Stomach (tissue), 4 donors: ENCODE measurements around the gene MOB3B.

Source experiments
- EP300 ChIP-seq: sonication (generic); formaldehyde crosslinking; IDR thresholded peaks from one replicate; pipeline ENCODE4 v1.6.1; 2017; ENCODE audit warnings: antibody characterized with exemption
- POLR2A ChIP-seq, 4 donors: fragments of 450-650 bp; IDR thresholded peaks; one replicate each; pipeline ENCODE4 v1.6.1; 2016; ENCODE audit warnings: antibody characterized with exemption in 4 of 4, control low read depth in 2 of 4, mild to moderate bottlenecking in 1 of 4, moderate library complexity in 1 of 4
- TF ChIP-seq, protein P1 (sequence below), 7 experiments: fragments of 450-650 bp in 4 of 7; fragments of 200-600 bp in 3 of 7; sonication (generic) in 3 of 7; IDR thresholded peaks; one replicate each; pipeline ENCODE4 v1.5.1; 2016 to 2019; ENCODE audit warnings: antibody characterized with exemption in 7 of 7, control low read depth in 2 of 7, mild to moderate bottlenecking in 1 of 7

DNA sequence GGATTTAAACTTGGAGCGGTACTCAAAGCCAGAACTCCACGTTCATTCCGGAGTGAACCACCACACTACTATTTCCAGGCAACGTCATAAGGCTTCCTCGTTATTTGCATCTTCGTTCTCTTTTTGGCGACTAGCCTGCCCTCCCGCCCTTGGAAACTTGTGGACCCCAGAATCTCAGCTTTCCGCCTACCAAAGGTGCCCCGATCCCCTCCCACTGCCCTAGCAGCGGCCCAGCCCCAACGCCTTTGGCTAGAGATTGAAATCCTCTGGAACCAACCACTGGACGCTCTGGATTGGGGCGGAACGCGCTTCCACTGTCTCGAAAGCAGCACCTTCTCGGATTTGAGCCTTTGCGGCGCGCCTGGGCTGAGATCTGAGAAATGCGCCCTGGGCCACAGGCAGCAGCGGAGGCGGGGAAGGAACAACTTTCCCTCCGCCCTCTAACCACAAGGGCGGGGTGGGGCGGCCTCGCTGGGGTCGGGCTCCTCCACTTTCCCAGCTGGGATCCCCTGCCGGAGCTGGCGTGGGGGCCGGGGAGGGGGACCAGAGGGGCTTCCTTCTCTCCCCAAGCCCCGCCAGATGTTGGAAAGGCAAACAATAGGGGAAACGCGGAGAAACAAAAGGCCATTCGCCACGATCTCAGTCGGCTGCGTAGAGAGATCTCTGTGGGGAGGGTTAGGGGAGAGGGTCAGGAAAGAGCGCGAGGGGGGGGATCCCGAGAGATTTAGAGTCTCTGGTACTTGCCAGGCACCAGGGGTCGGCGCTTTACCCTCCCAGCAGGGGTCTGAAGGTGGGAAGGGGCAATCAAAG is 1.3 kb downstream of the MOB3B start:
- TF ChIP-seq, protein P1, sequence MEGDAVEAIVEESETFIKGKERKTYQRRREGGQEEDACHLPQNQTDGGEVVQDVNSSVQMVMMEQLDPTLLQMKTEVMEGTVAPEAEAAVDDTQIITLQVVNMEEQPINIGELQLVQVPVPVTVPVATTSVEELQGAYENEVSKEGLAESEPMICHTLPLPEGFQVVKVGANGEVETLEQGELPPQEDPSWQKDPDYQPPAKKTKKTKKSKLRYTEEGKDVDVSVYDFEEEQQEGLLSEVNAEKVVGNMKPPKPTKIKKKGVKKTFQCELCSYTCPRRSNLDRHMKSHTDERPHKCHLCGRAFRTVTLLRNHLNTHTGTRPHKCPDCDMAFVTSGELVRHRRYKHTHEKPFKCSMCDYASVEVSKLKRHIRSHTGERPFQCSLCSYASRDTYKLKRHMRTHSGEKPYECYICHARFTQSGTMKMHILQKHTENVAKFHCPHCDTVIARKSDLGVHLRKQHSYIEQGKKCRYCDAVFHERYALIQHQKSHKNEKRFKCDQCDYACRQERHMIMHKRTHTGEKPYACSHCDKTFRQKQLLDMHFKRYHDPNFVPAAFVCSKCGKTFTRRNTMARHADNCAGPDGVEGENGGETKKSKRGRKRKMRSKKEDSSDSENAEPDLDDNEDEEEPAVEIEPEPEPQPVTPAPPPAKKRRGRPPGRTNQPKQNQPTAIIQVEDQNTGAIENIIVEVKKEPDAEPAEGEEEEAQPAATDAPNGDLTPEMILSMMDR (IDR thresholded peaks at IDR 0.05): peak in 1 of 7 experiments; percentile 8
- no peak for TF ChIP-seq EP300
- peak in 1 of 4 donors; percentile 40 for TF ChIP-seq POLR2A (IDR thresholded peaks at IDR 0.05)
